KBM-7 (cell line): ENCODE measurements around the gene BCR.

Experiments used
- DNase-seq: peaks from one replicate; pipeline ENCODE4 v3.0.0-alpha.2; 2015
- in situ Hi-C: fragments of 300-500 bp; cut with MboI; formaldehyde crosslinking; loops from 2 replicates; pipeline ENCODE4 v1.14.3; 2020; ENCODE audit warnings: low sequenced_read_pairs, low pct_unique_long_range_greater_than_20kb, mixed read lengths

Gene BCR

DNA sequence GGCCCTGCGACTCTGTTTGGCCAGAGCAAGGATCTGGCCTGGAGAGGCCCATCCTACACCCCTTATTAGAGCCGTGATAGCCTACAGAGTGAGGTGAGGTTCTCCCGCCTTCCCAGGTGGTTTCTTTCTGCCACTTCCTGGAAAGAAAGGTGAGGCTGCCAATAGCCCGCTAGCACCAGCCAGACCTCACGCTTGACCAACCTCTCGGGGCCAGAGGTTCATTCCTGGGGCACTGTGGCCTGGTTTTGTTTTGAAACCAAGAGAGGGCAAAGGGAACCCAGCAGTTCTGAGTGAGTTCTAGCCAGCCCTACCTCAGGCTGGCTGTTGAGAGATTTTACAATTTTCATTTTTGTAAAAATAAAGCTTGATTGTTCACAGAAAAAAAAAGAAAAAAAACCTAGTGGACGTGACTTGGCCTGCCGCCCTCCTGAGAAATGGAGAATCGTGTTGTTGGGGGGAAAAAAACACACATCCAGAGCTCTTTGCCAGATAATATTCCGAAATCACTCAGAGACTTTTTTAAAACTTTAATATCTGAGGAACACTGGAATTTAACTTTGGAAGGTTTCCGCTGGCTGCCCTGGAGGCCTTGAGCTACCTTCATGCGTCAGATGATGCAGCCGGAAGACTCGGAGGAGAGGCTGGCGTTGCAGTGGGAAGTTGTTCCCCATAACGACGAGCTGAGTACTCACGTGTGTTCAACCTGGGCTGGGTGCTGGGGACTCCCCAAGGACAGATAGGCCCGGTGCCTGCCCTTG lies 84.5 kb downstream of the BCR start:
- DNase-seq, result no peak

DNA sequence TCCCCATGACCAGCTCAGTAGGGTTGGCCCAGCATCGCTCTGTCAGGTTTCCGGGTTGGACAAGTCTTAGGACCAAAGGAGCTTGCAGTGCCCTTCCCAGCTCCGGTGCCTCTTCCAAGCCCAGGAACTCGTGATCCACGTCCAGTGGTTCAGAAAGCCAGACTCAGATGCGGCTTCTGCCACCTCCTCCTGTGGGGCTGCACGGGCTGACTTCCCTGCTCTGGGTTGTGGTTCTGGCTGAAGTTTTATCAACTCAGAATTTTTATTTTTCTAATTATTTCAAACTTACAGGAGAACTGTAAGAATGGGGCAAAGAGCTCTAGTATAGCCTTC lies 85.0 kb downstream of the BCR start:
- DNase-seq, result no peak
- in situ Hi-C loops, result loop anchor here (25.0 kb wide), 1 partner anchor 303 kb away; no protein-coding TSS in a partner anchor

More for the DNA sequence above, 84.5 kb downstream of the BCR start:
- in situ Hi-C loops, result loop anchor here (25.0 kb wide), 1 partner anchor 302 kb away; no protein-coding TSS in a partner anchor

DNA sequence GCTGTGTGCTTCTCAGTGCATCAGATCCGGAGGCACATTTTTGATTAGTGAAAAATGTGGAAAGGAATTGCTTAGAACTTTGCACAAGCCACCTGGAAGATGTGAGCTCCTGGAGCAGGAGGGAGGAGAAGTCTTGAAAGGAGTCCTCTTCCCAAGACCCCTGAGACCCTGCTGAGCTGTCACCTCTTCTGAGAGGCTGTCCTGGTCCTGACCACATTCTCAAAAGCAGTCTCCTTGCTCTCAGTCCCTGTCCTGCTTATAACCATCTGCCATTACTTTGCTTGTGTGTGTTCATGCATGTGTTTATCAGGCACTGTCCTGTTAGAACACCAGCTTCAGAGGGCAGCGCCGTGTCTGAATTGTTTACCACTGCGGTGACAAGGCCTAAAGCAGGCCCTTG lies 86.5 kb downstream of the BCR start:
- no peak for DNase-seq
- in situ Hi-C loops, result loop anchor here (25.0 kb wide), 1 partner anchor 304 kb away; no protein-coding TSS in a partner anchor

DNA sequence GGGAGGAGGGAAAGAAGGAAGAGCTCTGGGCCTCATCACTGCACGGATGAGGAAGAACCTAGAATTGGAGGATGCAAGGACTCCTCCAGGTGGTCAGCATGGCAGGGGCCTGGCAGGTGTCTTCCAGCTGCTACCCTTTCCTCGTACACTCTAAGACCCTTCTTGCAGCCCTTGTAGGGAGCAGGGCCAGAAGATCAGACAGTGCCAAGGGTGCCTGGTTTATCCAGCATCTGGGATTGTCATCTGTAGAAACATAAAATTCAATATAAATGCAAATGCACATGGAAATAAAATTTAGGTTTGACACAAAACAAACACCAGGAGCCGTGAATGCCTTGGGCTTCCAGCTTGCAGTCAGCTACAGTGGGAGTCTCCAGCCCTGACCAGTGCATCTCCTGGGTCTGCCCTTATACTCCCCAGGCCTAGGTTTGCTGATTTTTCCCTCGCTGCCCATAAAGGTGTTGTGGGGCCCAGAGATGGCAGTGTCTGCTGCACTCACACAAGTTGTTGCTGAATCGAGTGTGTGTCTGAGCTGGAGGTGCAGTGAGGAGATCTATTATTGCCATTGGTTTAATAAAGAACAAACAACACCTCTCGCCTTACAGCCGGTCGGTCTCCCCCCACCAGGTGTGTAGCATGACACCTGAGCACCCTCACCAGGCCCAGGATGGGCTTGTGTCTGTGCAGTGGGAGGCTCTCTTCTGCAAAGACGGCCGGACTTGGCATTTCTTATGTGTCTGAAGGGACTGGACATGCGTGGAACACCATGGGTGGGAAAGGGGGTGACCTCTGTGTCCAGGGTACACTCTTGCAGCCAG lies 87.1 kb downstream of the BCR start:
- in situ Hi-C loops, result loop anchor here (25.0 kb wide), 1 partner anchor 305 kb away; no protein-coding TSS in a partner anchor
- DNase-seq, result no peak

DNA sequence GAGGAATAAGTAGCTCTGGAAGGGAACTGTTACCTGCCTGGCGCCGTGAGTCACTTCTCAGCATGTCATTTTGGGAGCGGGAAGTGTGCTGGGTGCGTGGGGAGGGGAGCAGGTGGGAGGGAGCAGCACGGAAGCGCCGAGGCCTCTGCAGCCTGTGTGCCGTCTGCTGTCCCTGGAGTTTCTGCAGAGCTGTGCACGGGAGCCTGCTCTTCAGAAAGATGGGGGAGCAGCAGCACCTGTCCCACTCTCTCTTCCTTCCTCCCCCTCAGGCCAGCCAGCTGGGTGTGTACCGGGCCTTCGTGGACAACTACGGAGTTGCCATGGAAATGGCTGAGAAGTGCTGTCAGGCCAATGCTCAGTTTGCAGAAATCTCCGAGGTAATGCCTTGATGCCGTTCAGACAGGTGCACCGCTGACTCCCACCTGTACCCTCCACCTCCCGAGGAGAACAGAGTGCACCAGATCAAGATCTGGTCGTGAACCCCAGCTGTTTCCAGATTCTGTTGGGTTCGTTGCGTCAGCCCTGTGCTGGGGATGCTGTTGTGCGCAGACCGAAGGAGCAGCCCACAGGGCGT lies 87.9 kb downstream of the BCR start:
- in situ Hi-C loops, result loop anchor here (25.0 kb wide), 1 partner anchor 306 kb away; no protein-coding TSS in a partner anchor
- DNase-seq, result no peak

DNA sequence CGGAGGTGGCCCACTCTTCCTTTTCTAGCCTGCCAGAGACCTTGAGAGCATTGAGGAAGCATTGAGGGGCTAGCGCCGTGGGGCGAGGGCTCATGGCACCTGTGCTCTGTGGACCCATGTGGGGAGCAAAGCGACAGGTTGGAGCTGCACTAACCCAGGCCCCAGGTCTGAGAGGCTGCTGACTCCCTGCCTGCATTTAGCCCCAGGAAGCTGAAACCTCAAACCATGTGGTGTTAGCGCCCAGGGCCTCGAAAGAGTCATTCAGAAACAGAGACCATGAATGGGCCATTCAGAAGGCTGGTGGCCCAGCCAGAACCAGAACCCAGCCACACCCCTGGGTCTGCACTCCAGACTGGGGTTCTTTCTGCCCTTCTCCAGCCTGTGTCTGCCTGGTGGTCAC lies 88.6 kb downstream of the BCR start:
- DNase-seq, result no peak
- in situ Hi-C loops, result loop anchor here (25.0 kb wide), 1 partner anchor 307 kb away; no protein-coding TSS in a partner anchor

DNA sequence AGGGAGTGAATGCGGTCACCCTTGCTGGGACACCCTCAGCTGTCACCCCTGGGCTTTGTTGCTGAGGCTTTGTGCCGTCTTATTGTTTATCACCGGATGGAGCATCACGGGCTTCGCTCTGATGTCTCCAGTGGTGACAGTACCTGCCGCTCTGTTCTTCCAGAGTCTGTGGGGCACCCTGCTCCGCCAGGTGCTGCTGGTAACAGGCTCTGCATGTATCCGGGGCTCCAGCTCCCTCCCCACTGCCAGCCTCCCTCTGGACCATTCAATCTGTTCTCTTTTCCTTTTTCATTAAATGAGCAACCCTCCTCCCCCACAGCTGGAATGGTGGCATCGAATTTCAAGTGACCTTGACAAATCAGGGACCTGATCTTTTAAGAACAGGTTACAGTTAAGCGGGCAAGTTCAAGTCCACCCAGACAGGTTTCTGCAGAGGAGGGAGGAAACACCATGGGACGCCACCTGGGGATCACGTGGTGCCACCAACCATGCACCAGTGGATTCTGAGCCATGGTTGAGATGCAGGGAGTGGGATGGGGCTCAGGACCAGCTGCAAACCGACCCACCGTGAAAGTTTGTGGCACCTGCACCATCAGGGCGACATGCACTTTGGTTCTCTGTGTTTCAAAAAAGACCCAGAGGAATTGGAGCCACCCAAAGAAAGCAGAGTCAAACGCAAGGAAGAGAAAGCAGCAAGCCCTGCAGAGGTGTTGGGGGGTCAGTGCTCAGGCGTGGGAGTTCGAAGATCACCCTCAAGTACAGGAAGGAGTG lies 89.3 kb downstream of the BCR start:
- in situ Hi-C loops, result loop anchor here (25.0 kb wide), 1 partner anchor 307 kb away; no protein-coding TSS in a partner anchor
- DNase-seq, result no peak

DNA sequence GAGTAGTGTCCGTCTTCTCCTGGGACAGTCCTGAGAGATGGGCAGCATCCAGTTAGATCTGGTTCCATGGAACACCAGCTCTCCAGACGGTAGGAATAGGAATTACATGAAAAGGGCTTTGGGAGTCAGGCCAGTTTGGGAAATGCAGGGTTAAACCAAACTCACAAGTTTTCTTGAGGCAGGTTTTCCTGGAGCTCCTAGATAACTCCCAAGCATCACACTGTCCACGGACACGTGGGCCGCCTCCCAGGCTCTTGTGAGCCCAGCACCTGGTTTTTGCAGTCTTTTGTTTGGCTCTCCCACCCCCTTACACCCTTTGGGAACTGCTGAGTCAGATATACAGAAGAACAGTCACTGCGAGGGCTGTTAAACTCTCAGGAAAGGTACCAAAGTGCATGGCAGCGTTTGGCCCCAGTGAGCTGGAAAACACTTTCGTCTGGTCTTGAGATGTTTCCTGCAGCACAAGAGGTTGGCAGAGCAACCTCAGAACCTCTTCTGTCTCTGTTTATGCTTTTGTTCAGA lies 90.0 kb downstream of the BCR start:
- in situ Hi-C loops, result loop anchor here (25.0 kb wide), 1 partner anchor 308 kb away; no protein-coding TSS in a partner anchor
- no peak for DNase-seq

DNA sequence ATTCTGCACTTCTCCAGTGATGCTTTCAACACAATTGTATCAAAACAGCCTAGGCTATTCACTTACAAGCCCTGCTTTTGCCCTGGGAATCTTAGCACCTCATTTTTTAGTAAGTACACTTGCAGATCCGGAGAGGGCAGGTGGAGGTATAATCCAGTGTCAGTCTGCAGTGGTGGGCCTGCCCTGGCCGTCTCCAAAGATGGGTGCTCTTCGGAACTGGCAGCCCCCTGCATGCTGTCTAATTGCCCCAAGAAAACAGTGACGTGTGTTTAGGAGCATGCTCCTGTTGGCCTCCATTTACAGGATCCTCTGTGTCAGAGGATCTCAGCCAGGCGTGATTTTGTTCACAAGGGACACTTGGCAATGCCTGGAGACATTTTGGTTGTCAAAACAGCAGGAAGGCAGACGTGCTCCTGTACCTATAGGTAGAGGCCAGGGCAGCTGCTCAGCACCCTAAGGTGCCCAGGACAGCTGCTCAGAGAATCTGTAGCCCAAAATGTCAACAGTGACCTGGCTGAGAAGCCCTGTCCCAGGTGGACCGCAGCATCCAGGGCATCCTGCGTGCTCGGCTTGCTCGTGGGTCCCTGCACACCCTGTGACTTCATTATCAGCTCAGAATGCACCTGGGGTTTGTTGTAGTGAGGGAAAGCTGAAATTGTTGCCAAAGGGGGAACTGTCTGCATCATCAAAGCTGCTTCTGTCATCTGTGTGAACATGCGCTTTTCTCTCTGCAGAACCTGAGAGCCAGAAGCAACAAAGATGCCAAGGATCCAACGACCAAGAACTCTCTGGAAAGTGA lies 90.7 kb downstream of the BCR start:
- in situ Hi-C loops, result loop anchor here (25.0 kb wide), 1 partner anchor 309 kb away; no protein-coding TSS in a partner anchor
- no peak for DNase-seq

DNA sequence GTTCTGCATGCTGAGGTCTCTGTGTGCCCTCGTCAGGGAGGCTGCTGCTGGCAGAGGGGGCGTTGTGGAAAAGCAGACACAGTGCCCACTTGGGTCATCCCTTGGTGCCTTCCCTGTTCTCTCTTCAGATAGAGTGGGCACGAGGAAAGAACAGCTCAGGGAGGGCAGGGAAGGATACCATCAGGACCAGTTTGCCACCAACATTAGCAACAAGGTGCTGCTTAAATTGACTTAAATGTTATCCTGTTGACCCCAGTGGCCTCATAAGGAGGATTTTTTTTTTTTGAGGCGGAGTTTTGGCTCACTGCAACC lies 91.2 kb downstream of the BCR start:
- no peak for DNase-seq
- in situ Hi-C loops, result loop anchor here (25.0 kb wide), 1 partner anchor 309 kb away; no protein-coding TSS in a partner anchor

DNA sequence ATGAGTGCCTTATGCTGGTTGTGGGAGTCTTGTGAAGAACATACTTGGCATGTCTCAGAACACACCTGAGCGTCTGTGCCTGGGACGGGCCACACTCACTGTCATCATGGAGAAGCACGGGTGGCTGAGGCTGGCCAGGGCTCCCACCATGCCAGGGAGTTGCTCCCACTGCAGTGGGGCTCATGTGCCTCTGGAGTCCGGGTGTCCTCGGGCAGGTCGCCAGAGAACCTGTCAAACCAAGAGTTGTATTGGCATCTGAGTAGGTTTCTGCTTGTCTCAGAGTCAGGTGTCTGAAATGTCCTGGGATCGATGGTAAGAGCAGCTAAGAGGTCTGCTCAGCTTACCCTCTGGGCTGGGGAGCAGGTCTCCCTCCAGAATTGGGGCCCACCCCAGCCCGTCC lies 92.1 kb downstream of the BCR start:
- no peak for DNase-seq
- in situ Hi-C loops, result loop anchor here (25.0 kb wide), 1 partner anchor 310 kb away; no protein-coding TSS in a partner anchor

DNA sequence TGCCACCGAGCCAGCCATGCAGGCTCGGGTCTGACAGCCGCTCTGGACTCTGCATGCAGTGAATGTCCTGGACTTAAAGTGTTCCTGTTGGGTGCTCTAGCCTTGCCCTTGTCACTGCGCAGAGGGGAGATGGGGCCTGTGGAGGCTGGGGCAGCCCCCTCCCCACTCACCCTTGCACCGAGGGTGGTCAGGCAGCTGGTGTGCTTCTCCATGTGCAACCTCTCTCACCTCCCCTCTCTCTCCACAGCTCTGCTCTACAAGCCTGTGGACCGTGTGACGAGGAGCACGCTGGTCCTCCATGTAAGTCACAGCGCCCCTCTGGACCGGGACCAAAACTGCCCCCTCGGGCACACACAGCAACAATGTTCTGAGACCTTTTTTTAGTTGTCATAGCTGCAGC lies 92.5 kb downstream of the BCR start:
- in situ Hi-C loops, result loop anchor here (25.0 kb wide), 1 partner anchor 311 kb away; no protein-coding TSS in a partner anchor

DNA sequence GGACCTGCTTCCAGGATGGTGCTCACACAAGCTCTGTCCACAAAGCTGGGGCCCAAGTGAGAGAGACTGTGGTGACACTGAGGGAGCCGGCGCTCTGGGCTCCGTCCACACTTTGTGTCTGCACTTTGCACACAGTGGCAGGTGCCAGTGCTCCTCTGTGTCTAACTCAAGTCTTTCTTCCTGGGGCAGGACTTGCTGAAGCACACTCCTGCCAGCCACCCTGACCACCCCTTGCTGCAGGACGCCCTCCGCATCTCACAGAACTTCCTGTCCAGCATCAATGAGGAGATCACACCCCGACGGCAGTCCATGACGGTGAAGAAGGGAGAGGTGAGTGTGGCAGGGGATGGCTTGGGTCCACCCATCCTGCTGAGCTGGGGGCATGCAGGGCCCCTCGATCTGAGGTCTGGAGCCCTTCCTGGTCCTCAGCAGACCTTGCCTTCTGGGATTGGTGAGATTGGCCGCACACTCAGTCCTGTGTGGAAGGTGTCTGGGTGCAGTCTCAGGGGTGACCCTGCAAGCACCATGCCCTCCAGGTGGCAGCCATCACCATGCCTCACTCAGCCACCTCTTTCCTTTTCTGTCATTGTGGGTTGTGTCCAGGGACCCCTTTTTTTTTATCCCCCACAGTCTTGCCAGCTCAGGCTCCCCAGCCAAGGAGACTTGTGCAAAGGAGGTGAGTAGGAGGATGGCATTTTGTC lies 93.3 kb downstream of the BCR start:
- DNase-seq, result no peak
- in situ Hi-C loops, result loop anchor here (25.0 kb wide), 1 partner anchor 311 kb away; no protein-coding TSS in a partner anchor

More for the DNA sequence above, 92.5 kb downstream of the BCR start:
- DNase-seq, result no peak

DNA sequence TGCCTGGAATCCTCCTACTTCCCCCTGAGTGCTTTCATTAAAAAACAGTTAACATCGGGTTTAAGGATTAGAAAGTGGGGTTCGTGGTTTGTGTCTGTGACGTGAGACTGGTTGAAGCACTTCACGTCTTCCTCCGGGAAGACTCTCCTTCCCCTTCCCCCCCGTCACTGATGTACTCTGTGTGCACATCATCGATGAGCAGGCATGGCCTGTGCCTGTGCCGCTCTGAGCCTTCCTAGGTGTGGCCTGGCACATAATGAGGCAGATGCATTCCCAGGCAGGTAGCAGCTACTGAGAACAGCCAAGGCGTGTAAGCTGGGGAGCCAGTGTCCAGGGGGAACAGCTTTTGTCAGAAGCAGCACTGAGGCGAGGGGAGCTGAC lies 93.8 kb downstream of the BCR start:
- in situ Hi-C loops, result loop anchor here (25.0 kb wide), 1 partner anchor 312 kb away; no protein-coding TSS in a partner anchor
- peak; percentile 15 for DNase-seq

DNA sequence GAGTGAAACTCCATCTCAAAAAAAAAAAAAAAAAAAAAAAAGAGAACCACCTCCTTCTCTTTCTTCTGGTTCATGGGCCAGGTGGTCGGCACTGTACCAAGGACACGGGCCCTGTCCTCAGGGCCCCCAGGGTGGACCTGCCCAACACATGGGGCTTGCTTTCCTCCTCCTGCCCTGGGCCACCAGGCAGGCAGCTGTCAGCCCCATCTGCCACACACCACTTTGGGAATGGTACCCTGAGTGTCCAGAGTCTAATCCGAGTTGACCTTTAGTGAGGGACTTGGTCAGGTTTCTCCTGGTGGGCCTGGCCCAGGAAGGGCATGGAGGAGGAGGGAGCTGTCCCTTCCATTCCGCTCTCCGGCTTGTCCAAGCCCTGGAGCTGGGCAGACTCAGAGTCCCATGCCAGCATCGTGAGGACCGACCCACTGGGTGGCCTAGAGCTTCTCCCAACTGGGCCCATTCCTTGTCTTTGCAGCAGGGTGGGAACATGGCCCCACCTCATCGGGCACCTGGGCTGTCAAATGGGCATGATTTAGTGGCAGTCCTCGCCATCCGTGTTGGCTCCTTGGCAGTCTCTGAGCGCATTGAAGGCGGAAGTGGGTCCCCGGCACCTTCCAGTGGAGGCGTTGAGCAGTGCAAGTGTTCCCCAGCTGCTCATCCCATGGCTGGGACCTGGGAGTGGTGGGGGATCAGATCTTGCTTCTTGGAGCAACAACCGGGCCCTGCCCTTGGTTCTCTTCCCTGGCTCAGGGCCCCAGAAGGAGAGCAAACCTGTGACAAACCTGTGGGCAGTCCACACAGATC lies 94.8 kb downstream of the BCR start:
- in situ Hi-C loops, result loop anchor here (25.0 kb wide), 1 partner anchor 313 kb away; no protein-coding TSS in a partner anchor
- DNase-seq, result no peak

DNA sequence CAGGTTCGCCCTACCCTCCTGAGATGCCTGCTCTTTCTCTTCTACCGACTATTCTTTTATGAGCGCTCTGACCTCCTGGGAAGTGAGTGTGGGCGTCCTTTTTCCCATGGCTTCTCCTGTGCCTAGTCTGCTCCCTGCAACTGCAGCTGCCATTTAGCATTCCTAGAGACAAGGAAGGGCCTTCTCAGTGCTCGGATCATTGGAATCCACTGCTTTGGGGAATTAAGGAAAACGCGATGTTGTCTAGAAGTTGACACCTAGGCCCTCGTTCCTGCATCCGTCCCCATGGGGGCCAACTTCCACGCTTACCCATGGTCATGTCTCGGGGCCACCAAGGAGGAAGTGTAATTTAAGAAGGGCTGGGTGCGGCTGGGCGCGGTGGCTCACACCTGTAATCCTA lies 95.4 kb downstream of the BCR start:
- DNase-seq, result no peak
- in situ Hi-C loops, result no loop called here
